HG03097 (cell line): ENCODE results near the gene TMEM109.
A peak's percentile ranks its signal among the peaks of the same experiment; 100 is the strongest.

ENCODE experiments used
- ATAC-seq: cut with Tn5 transposase; IDR thresholded peaks from one replicate; pipeline ENCODE4 v1.9.1; 2021; ENCODE audit not compliant: unreplicated experiment, low FRiP score

The TMEM109 gene

DNA sequence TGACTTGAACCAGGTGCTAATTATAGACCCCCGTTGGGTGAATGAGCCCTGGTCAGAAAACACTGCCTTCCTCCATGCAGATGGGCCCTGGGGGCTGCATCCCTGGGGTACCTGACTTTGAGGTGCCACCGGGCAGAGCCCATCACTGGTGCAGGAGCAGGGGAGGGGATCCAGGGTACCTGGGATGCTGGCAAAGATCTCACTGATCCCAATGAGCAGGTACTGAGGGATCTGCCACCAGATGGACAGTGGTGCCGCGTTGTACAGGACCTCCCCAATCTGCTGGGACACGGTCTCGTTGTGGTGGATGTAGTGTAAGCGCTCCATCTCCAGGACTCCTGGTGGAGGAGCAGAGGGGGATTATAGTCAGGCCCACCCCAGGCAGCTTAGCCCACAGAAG is 25.3 kb downstream of the TMEM109 start:
- no peak for ATAC-seq

DNA sequence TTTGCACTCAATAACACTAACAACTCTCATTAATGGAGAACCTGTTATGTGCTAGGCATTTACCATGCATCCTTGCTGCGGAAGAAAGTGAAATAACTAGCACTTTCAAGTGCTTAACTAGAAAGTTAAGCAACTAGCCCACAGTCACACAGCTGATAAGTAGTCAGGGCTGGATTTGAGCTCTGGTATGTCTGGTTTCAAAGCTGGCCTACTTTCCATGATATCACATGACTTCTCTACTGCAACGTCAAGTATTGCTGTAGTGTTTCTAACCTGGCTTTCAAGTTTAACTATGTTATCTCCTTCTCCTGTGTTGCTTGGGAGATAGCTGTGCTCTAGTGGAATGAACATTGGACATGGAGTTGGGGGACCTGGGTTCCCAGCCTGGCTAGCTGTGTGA is 25.9 kb downstream of the TMEM109 start:
- ATAC-seq = no peak

DNA sequence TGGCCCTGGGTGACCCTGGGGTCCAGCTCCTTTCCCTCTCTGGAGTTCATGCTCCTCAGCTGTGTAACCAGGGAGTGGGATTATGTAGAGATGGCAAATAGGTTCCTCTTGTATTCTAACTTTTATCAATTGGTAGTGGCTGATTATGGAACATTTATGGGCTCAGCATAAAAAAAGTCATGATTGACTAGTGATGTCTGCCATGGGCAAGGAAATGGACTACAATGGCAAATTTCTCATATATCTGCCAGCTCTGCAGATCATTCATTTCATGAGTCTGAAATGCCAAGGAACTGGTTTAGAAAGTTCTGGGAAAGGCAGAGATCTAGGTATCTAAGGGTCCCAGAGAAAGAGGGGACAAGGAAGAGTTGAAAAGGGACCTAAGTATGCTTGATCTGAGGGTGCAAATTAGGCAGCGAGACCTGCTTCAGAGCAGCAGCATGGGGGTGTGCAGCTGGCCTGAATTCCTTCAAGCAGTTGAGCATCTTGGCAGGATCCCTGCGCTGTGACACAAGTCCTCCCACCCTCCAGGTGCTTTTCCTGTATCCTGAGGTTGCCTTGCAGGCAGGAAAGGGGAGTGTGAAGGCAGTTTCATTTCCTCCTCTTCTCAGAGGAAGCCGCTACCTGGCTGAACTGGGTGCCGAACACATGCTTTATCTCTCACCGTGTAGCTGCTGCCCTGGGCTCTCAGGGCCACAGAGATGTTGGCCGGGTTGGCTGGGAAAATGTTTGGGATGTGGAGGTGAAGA is 27.6 kb downstream of the TMEM109 start:
- ATAC-seq = no peak

DNA sequence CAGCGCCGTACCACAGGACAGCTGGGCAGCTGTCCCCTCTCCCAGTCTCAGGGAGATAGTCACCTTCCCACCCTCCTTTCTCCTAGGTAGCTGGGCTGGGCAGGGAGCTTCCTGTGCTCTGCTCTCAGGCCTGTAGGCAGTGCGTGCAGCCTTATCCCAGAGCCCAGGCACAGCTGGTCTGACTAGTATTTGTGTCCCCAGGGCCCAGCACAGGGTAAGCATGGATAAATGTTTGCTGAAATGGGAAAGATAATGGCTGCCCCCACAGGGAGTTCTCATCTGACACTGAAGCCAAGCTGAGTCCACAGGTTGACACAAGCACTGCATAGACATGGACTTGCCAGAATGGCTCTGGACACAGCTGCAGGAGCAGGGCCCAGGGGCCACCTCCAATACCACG is 28.3 kb downstream of the TMEM109 start:
- ATAC-seq = no peak

DNA sequence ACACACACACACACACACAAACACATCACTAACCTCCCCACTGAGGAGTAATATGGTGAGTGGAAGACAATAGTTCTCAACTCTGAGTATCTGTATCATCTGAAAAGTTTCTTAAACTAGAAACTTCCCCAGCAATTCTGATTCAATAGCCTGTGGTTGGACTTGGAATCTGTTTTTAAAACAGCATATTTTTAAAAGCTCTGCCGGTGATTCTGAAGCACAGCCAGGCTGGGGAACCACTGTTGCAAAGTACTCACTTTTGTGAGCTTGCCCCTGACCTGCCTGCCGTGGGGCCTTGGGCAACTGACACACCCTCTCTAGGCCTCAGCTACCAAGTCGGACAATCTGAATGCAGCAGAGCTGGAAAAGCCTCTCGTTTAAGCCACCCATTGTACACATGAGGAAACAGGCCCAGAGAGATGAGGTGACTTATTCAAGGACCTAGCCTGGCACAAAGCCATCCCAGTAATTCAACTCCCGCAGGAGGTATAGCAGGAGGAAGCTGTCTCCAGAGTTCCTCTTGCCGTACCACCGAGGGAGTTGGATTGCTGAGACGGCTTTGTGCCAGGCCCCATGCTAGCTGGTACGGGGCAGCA is 29.1 kb downstream of the TMEM109 start:
- ATAC-seq = no peak

DNA sequence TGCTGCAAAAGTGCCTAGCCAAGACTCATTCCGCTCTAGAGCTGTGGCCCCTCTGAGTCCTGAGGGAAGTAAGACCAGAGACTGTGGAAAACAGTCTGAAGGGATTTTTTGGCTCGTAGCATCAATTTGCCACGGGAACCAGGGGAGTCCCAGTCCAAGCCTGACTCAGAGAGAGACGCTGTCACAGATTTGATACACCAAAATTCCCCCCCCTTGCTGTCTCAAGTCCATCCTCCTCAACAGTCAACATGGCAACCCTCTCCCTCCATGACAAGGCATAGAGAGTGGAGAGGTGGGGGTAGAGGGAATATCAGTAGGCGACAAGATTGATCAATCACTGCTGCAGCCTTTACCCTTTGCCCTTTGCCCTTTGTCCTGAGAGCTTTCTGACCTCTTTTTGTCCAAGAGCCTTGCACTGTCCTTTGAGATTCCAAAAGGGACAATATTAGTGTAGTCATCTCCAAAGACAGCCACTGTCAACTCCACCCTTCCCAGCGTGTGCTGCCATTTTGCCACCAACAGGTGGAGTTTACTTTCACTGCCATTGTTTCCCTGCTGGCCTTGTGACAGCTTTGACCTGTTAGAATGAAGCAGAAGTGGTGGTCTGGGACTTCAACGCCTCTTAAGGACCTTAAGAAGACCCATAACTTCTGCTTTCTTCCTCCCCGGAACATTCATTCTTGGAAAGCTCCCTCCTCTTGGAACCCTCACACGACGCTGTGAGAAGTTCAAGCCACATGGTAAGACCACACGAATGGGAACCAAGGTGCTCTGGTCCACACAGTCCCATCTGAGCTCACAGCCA is 30.7 kb downstream of the TMEM109 start:
- ATAC-seq = no peak

DNA sequence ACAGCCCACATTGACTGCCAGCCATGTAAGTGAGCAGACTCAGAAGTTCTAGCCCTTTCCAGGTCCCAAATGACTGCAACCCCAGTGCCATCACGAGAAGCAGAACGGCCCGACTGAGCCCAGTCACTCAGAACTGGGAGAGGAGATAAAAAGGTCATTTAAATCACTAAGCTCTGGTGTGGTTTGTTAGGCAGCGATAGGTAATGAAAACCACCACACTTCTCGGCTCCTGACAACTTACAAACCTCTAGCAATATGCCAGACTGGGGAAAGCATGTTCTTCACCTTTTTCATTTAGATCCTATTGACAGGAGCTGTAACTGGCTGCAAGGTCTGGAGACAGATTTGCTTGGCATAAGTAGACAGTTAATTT is 31.3 kb downstream of the TMEM109 start:
- no peak for ATAC-seq

DNA sequence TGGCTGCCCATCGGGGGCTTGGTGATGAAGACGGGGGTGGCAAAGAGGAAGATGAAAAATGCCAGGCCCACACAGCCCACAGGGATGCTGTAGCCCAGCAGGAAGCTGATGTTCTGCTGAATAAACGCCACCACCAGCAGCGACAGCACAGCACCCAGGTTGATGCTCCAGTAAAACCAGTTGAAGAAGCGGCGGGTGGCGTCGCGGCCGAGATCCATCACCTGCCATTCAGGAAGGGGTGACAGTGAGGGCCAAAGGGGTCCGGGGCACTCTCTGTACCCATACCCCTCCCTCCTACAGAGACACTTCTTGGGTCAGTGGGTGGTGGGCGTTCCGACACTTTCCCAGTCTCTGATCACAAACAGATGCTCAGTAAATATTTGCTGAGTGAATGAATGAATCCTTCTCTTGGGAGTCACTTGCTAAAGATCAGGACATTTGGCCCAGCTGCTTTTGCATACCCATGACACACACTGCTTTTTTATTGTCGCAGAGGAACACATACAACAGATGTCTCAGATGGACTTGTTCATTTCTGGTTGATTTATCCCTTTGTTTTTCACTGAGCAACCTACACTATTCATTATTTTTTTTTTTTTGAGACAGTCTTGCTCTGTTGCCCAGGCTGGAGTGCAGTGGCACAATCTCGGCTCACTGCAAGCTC is 32.8 kb downstream of the TMEM109 start:
- ATAC-seq = no peak

DNA sequence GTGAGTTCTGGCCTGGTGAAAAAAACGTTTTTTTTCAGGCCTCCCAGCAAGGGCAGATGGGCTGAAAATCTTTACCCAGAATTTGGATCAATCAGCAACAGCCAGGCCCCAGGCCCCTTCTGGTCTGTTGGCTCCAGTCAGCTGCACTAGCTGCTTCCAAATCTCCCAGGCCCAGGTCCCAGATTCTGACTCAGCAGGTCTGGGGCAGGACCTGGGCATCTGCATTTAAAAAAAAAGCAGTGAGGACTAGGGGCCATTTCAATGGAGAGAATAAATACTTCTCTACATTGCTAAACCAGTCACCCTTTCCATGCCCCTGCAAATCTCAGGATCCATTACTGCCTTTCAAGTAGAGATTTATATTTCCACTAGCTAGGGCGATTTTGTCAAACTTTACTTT is 33.7 kb downstream of the TMEM109 start:
- no peak for ATAC-seq

DNA sequence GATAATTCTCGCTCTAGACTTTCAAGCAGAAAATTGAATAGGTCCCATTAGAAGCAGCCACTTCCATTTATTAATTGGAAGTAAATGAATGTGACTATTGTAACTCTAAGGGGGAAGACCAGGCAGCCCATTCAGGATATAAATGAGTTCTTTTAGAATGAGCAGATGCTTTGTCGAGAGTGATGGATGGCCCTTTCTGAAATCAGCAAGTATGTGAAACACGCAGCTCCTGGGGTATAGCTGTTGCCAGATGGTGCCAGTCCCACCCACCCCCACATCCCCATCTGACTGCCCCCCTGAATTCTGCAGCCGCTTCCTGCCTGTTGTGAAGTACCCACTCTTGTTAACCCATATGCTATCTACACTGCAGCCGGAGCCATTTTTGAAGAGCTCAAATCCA is 34.3 kb downstream of the TMEM109 start:
- ATAC-seq = no peak

DNA sequence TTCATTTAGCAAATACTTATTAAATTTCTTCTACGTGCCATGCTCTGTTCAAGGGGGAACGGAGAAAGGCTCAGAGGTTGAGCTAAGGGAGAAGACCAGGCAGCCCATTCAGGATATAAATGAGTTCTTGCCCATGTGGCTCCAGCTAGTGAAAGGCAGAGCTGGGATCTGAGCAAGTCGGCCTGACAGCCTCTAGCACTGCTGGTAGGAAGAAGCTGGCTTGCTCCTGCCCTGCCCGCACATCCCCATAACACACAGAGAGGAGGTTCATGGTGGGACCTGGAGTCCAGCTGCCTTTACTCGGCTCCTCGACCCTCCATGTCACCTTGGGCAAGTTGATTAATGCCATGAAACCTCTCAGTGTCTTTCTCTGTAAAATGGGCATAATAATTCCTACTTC is 36.1 kb downstream of the TMEM109 start:
- ATAC-seq = no peak

DNA sequence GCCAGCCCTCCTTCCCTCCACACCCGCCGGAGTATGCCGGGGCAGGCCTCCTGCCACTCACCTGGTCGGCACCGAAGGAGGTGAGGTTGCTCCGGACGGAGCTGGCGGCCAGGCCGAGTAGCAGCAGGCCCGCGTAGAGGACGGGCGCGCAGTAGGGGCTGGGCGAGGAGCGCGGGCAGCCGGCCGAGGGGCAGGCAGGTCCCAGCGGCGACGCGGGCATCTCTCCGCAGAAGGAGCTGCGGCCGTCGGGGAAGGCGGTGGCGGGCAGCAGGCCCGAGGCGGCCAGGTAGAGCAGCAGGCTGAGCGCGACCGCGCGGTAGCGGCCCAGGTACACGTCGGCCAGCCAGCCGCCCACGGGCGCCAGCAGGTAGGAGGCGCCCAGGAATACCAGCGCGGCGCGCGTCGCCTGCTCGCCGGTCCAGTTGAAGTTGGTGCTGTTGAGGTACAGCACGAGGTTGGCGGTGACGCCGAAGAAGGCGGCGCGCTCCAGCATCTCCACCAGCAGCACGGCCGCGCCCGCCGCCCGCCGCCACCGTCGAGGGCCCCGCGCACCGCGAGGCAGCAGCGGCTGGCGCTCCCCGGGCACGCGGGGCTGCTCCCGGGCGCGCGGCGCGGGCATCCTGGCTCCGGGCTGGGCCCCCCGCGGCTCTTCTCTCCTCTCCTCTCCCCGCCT is 37.1 kb downstream of the TMEM109 start:
- ATAC-seq = no peak

DNA sequence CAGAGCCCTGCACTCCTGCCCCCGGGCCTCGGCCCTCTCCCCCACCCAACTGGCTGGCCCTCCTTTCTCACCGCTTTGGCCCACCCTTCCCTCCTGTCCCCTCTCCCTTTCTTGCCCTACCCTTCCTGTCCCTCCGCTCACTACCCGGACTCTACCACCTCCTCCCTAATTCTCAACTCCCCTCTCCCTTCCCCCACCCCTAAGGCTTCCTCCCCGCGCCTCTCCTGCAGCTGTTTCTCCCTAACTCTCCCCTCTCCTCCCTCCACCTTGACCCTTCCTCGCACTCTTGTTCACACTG is 37.6 kb downstream of the TMEM109 start:
- ATAC-seq = no peak

DNA sequence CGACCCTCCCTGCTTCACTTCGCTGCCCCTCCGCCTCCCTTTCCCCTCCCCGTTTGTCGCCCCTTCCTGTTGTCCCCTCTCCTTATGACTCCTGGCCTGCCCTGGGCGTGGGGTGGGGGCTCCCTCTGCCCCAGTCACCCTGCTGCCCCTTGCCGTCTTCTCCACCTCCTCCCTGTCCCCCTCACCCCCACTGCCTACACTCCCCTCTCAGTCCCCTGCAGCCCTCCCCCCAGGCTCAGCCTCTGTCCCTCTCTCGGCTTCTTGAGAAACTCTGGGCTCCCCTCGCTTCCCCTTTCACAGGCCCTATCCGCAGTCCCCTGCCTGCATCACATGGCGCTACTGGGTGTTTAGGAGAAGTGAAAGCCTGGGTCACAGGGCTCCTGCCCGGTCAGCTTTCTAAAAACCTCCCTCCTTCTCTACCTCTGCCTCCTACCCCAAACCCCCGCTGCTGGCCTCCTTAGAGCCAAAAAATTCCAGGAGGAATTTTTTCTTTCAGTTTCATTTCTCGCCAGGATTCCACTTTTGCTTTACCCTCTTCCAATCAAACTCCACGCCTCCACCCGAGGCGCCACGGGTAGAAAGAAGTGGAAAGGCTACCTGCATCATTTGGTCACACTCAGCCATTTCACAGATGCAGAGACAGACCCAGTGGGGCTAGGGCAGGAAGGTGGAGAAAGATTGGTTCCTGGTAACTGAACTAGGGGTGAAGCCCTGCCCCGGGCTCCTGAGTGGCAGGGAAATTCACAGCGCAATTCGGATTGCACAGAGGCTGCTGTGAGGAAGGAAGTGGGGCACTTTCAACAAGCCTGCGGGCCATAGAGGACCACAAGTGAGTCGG is 38.2 kb downstream of the TMEM109 start, which contains the start of gene SLC15A3:
SLC15A3 (minus strand) TSS at position 273 of the 838 bp plus-strand sequence. CDS start 625 bp downstream, outside the sequence.
- ATAC-seq = peak; percentile 50

DNA sequence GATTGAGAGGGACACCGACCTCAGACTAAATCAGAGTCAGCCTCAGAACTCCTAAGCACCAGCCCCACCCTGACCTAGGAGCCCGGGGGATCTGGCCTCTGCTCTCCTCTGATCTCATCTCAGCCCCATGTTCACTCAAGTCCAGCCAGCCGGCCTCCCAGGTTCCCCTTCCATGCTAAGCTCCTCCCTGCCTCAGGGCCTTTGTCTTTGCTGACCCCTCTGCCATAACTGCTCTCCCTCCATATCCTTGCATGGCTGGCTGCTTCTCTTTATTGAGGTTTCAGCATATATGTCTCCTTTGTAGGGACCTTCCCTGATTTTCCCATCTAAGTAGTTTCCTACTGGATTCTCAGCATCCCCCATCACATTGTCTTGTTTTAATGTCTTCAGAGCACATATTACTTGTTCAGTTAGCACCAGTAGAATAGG is 38.8 kb downstream of the TMEM109 start:
- no peak for ATAC-seq

DNA sequence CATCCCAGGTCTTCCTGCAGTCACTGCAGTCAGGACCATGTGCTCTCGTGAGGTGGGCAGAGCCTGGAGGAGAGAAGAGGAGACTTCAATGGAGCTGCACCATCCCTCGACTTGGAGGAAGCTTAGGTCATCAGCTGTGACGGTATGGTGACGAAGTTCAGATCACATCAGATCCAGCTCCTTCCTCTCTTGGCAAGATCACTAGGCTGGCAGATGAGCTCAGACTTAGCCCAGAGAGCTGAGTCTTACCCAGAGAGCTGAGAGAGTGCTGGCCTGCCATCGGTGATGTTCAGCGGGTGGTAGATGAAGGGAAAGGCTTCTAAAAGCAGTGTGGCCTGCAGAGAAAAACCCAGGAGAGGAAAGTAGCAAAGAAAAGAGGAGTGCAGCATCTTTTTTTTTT is 39.8 kb downstream of the TMEM109 start:
- no peak for ATAC-seq

DNA sequence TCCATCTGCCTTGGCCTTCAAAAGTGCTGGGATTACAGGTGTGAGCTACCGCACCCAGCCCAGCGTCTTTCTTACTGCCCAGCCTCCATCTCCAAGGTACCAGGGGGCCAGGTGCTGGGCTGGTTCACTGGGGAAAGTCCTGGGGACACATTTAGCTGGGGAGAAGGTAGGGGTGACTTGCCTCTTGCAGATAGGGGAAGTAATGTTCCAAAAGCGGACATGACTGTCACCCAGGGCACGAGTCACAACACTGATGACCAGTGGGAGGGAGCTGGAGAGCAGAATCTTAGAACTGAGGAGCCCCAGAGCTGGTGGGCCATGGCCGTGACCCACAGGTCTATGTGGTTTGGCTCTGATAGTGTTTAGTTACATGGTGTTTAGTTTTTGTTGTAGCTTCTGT is 40.5 kb downstream of the TMEM109 start:
- ATAC-seq = no peak

DNA sequence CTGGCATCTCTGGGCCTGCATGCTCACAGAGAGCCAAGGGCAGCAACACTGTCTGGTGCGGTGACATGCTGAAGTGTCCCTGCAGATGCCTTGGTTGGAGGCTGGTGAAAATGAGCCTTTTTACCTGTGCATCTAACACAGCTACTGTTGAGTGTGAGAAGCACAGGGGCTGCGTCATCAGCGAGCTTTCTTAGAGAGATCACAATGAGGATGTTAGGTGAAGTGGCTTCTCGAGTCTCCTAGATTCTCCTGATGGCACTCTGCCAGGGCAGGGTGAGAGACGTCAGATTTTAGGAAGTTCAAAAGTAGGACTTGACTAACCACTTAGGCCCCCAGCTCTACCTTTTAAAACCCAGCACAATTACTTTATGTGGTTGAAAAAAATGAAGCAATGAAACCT is 41.6 kb downstream of the TMEM109 start:
- no peak for ATAC-seq

DNA sequence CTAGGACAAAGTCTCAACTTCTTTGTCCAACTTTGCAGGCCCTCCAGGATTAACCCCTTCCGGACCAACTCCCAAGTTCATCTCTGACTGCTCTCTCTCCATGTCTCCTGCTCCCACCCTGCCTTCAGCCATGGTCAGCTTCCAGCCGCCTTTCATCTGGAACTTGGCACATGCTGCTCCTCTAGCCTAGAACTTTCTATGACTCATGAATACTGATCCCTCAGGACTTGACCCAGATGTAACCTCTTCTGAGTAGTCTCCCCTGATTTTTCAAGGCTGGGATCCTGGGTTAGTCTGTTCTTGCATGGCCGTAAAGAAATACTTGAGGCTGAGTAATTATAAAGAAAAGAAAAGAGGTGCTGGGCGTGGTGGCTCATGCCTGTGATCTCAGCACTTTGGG is 43.2 kb downstream of the TMEM109 start:
- ATAC-seq = no peak

DNA sequence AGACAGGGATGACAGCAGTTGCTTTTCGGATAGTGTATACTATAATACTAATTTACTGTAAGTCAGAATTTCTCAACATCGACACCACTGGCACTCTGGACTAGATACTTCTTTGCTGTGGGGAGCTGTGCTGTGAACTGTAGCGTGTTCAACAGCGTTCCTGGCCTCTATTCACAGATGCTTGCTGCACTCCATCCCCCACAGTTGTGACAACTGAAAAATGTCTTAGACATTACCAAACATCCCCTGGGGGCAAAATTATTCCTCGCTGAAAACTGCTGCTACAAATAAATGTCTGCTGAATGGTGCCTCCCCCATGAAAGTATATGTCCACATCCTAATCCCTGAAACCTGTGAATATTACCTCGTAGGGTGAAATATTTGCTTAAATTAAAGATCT is 45.5 kb downstream of the TMEM109 start:
- no peak for ATAC-seq
